Measurements from ENCODE around the gene GLO1.

The GLO1 gene

DNA sequence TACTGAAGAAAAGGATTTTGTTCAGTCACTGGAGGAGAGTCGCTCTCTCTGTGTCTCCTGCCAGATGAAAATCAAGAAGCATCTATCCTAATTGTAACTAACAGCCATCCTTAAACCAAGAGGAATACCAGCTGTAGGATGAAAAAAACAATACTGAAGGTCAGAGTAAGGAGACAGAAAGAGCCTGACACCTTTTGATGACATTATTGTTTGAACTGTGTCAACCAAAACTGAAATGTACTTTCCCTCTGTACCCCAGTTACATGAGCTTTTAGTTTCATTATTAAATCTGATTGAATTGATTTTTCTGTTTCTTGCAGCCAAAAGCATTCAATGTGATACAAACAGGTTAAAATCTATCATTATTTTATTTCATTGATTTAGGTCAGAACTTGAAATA lies 46.0 kb downstream of the GLO1 start:
- no peak for DNase-seq

DNA sequence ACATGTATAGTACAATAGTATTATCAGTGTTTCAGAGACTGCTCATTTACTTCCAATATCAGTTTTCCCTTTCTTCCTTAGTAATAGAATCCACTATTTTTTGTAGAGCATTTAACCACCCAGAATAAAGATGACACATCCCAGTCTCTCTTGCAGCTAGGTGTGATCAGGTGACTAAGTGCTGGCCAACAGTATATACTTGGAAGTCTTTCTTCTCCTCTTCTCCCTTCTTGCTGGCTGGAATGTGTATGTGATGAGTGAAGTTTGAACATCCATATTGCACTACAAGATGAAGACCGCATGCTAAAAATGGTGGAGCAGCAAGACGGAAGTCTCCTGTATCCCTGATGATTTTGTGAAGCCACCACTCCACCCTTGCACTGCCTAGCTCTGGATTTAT lies 48.7 kb downstream of the GLO1 start:
- no peak for DNase-seq

DNA sequence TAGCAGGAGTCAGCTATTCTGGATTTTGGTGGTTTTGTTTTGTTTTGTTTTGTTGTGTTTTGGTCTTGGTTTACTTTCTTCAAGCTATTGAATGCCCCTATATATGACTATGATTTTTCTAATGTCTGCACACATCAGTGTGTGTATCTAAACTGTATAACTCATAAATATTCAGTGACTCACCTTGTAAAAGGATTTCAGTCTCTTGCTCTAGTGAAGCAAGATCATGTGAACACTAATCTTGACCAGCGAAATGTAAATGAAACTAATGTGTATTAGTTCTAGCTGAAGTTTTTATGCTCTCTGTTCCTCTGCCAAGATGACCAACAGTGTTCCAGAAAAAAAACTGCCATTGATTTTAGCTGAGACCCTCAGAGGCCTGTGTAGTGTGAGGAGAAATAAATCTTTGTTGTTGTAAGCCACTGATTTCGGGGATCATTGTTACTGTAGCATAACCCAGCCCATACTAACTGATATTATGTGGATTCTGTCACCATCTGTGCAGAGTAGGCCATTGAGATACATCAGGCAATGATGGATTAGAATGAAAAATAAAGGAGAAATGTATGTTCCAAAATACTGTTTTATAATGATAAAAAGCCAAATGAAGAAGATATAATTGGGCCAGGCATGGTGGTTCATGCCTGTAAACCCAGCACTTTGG lies 51.7 kb downstream of the GLO1 start:
- DNase-seq = peak; percentile 26

DNA sequence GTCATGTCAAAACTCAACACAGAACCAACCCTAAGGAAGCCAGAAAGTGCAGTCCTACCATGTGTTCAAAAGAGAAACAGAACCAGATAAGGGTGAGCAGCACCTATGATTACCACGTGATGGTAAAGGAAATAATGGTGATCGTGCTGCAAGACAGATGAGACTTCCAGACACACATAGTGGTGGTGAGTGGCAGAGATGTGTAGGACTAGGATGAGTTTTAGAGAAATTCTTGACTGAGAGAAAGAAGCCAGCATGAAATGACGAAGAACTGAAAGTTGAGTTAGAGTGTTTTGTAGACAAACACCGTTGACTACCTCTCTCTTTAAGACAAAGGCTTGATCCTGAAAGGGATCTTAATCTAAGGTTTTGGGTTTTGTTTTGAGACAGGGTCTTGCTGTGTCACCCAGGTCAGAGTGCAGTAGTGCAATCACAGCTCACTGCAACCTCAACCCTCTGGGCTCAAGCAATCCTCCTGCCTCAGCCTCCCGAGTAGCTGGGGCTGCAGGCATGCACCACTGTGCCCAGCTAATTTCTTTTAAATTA lies 52.7 kb downstream of the GLO1 start:
- no peak for DNase-seq

DNA sequence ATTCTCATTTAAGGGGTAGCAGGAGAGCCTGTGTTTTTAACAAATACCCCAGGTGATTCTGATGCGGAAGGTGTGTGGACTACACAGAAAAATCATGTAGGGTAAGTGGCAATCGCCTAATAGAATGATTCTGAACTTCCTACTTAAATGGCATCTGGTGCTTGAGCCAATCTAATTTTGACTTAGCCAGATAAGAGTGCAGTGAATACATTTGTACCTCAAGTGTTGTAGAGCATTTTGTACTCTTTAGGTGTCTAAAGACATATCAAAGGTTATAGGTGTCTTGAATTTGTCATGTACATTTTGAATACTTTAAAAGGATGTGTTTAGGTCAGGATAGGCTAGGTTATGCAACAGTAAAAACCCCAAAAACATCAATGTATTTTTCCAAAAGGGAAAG lies 53.2 kb downstream of the GLO1 start:
- DNase-seq = no peak

DNA sequence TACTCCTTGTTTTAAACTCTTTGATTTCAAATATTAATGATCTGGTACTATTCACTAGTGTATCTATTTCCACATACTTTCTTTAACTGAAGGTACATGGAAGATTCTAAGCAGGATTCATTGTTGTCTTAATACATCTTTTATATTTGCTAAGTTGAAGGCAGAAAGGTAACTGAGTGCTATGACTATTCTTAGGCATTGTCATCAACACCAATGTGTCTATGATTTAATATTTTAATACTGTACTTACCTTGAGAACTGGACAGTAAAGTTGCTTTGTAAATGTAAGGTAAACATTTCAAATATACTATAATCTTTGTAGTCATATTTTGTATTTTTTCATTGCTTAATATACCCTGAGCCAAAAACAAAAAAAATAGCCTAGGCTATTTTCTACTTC lies 54.3 kb downstream of the GLO1 start:
- no peak for DNase-seq

DNA sequence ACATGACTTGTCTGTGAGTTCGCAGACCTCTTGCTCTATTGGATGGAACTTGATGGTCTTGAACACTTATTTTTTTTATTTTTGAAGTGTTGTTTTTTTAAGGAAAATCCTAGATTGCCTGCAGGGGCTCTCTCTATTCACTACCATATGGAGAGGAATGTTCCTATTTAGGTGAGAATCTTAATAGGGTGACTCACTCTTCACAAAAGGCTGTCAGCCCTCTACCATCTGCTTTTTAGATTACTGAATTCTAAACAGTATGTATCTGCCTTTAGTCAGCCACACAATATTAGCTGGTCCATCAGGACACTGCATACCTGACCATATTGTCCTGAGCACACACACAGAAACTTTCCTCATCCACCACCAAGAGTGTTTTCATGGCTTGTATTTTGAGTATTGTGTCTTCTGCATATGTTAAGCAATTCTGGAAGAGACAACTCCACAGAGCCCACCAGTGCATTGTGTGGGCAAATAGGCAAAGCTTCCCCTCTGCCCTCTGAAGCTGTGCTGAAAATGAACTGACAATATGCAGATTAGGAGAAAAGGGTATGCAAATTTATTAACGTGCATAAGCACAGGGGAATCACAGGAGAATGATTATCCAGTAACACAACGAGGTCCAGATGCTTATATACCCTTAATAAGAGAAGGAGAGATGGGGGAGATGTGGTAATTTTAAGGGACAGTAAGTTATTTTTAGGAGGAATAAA lies 56.6 kb downstream of the GLO1 start:
- peak; percentile 26 for DNase-seq

DNA sequence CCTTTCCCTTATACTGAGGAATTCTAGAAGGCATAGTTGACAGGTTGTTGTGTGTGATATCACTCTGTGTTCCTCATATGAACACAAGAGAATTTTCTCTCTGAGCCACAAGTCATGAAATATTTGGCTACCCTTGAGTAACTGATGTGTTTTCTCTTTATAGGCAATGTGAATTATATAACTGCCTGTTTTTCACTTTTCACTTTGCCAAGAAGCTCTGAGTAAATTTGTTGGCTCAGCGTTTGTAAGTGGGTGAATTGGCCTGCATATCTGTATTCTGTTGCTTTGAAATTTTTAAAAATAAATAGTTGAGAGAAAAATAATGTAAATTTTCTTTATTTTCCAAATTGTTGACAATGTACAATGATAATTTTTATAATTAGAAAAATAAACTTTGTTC lies 58.0 kb downstream of the GLO1 start:
- no peak for DNase-seq

DNA sequence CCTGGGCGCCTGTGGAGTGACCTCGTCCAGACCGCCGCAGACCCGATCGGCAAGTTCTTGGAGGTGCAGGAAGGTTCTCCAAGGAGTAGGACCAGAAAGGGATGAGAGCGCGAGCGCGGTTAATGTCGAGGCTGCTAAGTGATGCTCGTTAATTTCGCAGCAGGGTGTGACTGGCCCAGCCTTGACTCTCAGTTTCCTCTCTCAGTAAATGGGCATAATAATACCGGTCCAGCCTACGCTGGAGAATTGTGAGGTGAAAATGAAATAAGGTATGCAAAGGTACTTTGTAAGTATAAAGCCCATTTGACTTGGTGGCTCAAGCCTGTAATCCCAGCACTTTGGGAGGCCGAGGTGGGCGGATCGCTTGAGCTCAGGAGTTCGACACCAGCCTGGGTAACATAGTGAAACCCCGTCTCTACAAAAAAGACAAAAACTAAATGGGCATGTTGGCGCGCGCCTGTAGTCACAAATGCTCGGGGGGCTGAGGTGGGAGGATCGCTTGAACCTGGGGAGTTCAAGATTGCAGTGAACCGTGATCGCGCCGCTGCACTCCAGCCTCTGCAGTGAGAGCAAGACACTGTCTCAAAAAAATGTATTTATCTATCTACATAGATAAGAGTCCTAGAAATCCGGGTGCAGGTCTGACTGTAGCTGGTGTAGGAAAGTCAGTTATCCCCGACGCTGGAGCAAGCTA lies 62.6 kb downstream of the GLO1 start:
- DNase-seq = no peak

DNA sequence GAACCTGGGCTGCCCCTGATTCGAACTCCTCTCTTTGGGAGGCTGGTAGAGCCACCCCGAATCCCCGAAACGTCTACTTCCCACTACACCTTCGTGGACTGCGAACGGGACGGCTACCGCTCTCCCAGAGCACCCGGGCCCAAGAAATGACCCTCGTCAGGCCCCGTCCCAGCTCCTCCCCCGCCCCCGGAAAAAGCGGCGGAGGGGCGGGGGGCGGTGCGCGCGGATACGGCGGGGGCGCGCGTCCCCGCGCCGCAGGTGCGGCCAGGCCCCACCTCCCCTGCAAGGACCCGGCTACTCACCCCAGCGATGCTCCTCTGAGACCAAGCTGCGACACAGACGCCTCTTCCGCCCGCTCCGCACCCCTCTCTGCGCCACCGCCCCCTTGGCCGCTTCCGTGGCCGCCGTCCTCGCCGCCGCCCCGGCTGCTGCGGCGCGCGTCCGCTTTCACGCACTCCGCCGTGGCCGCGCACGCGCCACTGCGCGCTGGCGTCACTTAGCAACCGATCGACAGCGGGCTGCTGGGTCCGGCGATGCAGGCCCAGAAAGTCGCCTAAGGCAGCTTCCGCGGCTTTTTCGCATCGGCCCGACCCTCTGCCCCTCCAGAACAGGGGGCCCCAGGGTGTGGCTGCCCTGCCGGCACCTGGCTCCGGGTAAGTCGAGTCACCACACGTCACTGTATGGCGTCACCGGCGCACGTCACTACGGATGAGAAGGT lies 63.3 kb downstream of the GLO1 start, which contains the start of gene BTBD9:
Gene BTBD9, minus strand, starts transcription at position 432 of the 718 bp plus-strand sequence.
- DNase-seq = peak; percentile 77

DNA sequence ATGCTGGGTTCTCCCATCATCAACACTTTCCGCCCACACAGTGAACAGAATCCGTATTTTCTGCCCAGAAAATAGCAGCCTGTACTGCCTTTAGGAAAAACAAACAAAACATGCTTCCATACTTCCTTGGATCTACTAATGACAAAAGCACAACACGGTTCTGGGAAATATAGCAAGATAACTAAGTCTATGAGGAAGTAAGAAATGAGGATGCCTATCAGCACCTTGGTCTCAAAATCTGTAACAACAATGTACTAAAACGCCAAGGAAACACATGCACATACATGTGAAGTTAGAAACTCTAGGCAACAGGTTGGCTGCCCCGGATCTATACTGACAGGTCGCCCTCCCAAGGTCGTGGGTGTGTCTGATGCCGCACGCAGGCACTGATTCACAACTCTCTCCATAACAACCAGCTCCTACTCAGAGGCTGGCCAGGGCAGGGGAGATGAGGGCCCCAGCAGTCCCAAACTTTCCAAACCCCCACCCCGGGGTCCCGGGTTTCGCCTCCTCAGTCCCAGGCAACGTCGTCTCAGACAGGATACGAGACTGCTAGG lies 63.9 kb downstream of the GLO1 start:
- peak; percentile 18 for DNase-seq

DNA sequence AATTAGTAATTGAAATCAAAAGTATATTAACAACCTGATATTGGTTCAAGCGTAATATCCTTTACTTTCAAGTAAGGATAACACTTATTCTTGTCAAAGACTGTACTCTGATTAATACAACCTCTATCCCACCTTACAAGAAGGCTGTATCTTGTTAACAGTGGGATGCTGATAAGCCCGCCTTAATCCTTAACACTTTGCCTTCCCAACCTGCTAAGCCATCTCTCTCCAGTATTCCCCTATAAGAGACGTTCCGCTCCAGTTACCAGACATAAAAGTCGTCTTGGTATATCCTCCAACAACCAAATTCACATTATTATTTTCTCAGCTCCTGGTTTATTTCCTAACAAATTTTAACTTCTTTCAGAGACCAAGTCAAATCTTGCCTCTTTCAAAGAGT lies 65.2 kb downstream of the GLO1 start:
- no peak for DNase-seq

DNA sequence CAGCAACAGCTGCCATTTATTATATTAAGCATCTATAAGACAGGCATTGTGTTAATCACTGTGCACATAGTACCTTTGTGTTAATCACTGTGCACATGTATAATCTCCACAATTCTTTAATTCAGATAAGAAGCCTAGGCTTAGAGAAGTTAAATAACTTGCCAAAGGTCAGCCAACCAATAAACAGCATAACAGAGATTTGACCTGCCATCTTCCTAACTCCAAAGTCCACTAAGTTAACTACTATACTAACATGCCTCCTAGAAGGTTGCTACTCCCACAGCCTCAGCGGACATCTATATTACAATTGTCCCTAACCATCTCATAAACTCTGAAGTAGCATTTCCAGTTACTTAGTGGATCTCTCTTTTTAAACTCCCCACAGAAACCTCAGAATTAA lies 66.9 kb downstream of the GLO1 start:
- no peak for DNase-seq

DNA sequence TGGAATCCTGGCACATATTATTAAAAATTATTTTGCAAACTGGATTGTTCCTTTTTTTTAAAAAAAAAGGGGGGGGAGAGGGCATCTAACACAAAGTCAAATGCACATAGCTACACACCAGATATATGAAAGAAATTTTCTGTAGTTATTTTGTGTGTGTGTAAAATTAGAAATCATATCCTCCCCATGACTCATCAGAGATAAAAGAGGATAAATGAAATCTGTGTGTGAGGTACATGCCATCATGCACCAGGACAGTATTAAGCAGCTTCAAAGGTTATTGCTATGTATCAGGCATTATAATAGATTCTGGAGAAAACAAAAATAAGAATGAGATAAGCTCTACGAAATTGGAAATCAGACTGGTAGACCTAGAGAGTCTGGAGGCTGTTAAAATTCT lies 68.4 kb downstream of the GLO1 start:
- no peak for DNase-seq

DNA sequence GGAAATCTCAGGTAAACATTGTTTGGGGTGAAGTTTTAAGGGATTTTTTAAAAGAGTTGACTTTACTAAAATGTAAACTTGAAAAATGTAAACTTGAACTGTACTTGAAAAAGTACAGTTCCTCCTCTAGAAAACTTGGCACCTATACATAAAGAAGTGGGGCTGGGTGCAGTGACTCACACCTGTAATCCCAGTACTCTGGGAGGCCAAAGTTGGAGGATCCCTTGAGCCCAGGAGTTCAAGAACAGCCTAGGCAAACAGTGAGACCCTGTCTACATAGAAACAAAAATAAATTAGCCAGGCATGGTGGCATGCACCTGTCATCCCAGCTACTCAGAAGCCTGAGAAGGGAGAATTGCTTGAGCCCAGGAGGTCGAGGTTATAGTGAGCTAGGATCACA lies 70.5 kb downstream of the GLO1 start:
- DNase-seq = no peak

DNA sequence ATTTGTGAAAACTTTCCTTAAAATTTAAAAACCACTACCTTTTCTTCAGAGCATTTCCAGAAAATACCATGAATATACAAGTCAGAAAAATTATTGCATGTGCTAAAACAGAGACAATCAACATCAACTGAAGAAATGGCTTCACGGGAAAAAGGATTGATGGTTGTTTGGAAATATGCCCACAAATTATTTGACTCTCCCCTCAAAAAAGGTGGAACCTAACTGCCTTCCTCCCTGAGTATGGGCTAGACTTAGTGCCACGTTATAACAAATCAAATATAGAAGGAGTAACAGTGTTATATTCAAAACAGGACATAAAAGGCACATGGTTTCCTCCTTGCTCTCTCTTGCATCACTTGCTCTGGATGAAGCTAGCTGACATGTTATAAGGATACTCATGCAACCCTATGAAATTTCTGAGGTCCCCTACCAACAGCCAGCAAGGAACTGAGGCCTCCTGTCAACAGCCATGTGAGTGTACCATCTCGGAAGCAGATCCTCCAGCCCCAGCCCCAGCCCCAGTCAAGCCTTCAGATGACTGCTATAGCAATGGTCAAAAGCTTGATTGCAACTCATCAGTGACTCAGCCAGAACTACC lies 71.7 kb downstream of the GLO1 start:
- DNase-seq = no peak
